ENCODE results near the gene KIAA0319L.

- TF ChIP-seq GATA2 (IDR thresholded peaks at IDR 0.05; ENCODE audit: low read depth, low read length) (no peak), GATA3 (IDR thresholded peaks at IDR 0.05; ENCODE audit: low read depth, low read length) (no peak)
These were observed 102.6 kb downstream of the KIAA0319L start for GRCh38 chr1:35454616-35455015.

Measured in SH-SY5Y (cell line).